ENCODE measurements around the gene PLA1A.
"Not testable (repeated sequence)": the region's sequence is repeated elsewhere in the genome, so short reads cannot be mapped to it uniquely, and the experiment has no call there.

The PLA1A gene

DNA sequence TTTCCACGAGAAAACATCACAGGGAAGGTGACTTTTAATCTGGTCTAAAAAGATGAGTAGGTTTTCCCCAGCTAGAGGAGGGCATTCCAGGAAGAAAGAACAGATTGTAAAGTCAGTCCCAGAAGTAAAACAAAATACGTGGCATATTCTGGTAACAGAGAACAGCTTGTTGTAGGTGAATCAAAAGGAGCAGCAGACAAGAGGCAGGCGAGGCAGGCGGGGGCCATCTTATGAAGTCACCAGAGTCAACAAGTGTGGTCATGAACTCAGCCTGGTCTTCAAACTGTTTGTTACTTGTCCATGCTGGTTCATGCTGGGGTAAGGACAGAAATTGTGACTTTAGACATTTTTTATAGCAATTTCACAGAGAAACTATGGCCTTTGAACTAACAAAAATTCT, 66.7 kb downstream of the PLA1A start:
- no peak for DNase-seq

- DNase-seq, result peak; percentile 81 to 94 (median 86)
Observed at GRCh38 chr3:119664850-119665379, 67.2 kb downstream of the PLA1A start.

GRCh38 chr3:119665954-119666559, 68.4 kb downstream of the PLA1A start:
- no peak for DNase-seq

GRCh38 chr3:119669906-119670570, 72.4 kb downstream of the PLA1A start:
- DNase-seq, result peak in 1 of 3 donors; percentile 29

DNA sequence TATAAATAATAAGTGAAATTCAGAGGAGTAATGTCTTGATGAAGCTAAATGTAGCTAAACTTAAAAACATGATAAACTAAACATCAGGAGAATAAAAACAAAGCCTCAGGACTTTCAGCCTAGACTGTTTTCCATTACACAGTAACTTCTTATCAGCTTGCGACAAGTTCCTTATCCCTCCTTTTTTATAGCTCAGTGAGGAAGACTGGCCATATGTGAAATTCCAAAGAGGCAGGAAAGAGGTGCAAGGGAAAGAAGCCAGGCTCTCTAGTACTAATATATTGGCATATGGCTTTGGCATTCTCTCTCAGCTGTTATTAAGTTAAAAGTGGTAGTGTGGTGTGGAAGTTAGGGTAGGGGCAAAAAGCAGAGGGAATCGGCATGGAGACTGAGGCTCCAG, 75.1 kb downstream of the PLA1A start:
- DNase-seq, result no peak

- no peak for DNase-seq
Observed at GRCh38 chr3:119673875-119674274, 76.2 kb downstream of the PLA1A start.

DNA sequence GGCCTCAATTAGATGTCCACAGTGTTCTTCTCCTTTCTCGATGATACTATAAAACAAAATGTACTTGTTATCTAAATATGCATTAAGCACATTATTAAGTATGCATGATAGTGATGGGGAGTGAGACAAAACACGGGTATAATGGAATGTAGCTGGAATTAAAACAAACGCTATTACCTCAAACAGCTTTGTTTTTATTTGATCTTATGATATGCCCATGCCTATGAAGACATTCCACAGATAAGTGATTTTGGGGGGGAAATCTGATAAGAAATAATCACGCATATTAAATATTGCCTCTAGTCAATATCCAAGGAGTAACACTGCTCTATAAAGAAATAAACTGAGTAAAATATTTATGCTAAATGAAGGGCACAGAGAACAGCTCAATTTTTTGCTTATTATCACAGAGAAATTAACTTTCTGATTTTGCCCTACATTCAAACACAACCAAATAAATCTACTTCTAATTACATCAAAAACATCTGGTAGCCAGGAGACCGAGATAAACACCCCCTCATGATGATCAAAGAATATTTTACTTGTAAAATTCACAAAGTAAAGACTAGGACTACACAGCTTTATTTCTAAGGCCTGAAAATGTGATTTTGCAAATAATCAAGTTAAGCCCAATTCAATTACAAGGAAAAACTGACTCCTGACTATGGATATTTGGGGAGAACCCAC, 77.6 kb downstream of the PLA1A start:
- no peak for DNase-seq

GRCh38 chr3:119676020-119676419, 78.3 kb downstream of the PLA1A start:
- DNase-seq, result peak in 2 of 3 donors; percentile 11 to 41

DNA sequence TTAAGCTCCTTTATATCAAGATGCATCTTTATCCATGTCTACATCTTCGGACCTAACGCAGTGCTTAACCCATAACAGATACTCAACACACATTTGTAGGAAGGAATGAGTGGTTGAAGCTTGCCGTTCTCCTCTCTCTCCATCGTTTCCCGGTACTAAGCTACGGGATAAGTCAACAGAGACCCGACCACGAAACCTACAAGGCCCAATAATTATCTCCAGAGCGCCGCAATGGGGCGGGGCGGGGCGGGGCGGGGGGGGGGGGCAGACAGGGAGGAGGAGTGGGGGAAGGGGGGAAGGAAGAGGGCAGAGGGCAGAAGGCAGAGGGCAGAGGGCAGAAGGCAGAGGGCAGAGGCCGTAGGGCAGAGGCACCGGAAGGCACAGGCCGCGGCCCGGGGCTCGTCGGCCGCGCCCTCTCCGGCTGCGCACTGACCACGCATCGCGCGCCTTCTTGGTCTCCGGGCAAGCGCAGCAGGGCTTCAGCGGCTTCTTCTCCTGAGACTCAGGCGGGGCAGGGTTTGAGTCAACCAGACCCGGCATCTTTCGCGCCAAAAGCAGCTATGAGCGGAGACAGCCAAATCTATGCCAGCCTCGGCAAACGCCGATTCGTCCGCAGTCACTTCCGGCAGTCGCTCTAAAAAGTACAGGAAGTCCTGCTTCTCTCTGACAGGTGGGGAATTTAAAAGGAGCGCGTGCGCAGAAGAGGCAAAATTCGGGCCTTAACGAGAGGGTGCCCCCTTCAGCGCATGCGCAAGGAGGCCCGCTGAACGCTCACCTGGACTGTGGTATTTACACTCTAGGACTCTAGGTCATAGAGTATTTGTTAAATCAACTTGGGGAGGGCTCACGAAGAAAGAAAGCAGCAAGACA, 79.3 kb downstream of the PLA1A start, which contains the start of gene COX17:
COX17 (minus strand) TSS at position 636 of the 870 bp plus-strand sequence; CDS start at position 540, 96 bp downstream.
- DNase-seq, result peak; percentile 95 to 97 (median 97)

- DNase-seq, result no peak
Observed at GRCh38 chr3:119677641-119677934, 79.9 kb downstream of the PLA1A start.

GRCh38 chr3:119678209-119678608, 80.5 kb downstream of the PLA1A start:
- DNase-seq, result not testable (repeated sequence)
